Measurements from ENCODE around the gene MBD4. TPM values are rescaled to one million over a fixed set of nuclear protein-coding genes. Genes with fewer than 3 reads are reported as not detected.
"Not testable (repeated sequence)": the region's sequence is repeated elsewhere in the genome, so short reads cannot be mapped to it uniquely, and the experiment has no call there.

The MBD4 gene
- total RNA-seq, 4 donors from 2014 or later: 12.1 to 23.3 (median 16.4) TPM

GRCh38 chr3:129398803-129399144 is 41.0 kb downstream of the MBD4 start:
- Histone ChIP-seq H3K27me3 (no peaks in the 10 kb centered on the region), H3K27ac (replicated peaks in 1 of 4) (peak overlapping the region; percentile 85 to 90 (median 86)), H3K9me3 (no peaks in the 10 kb centered on the region), H3K36me3 (peaks cover 0 to 29% (median 12%) of the 10 kb centered on the region in 4 donors), H3K4me3 (peak overlapping the region; percentile 78 to 96 (median 86)), H3K4me1 (peaks cover 27 to 42% (median 32%) of the 10 kb centered on the region in 4 donors)
- 4% methylated on average over 9 of the region's 18 CpGs for WGBS
- intact Hi-C loops (cut with DNase I): no loop called here
- no peak for DNase-seq (ENCODE audit: extremely low spot score)
- TF ChIP-seq EP300 (IDR thresholded peaks at IDR 0.05) (no peak), CTCF (IDR thresholded peaks at IDR 0.05) (no peak), POLR2A (IDR thresholded peaks at IDR 0.05; ENCODE audit: low read depth) (no peak), POLR2AphosphoS5 (IDR thresholded peaks at IDR 0.05) (no peak)

GRCh38 chr3:129393760-129394564 is 45.8 kb downstream of the MBD4 start:
- H3K9me3 ChIP-seq; DNase-seq (ENCODE audit: extremely low spot score); H3K27me3 ChIP-seq; H3K4me3 ChIP-seq; intact Hi-C loops (cut with DNase I): not testable (repeated sequence)
- peaks cover 33 to 50% (median 41%) of the 10 kb centered on the region in 4 donors for H3K4me1 ChIP-seq
- H3K36me3 ChIP-seq: peaks cover 16 to 77% (median 55%) of the 10 kb centered on the region in 4 donors
- peak overlapping the region in 2 of 4 donors; percentile 15 to 27 for H3K27ac ChIP-seq (replicated peaks in 1 of 4)
- no CpG with 5 or more reads among the region's 17 CpGs for WGBS

- H3K9me3 ChIP-seq: no peaks in the 10 kb centered on the region
- peaks cover 20 to 83% (median 58%) of the 10 kb centered on the region in 4 donors for H3K36me3 ChIP-seq
- H3K27ac ChIP-seq (replicated peaks in 1 of 4): peak overlapping the region in 2 of 4 donors; percentile 15 to 27
- no peak for DNase-seq (ENCODE audit: extremely low spot score)
- peaks cover 28 to 45% (median 38%) of the 10 kb centered on the region in 4 donors for H3K4me1 ChIP-seq
- H3K4me3 ChIP-seq: no peak overlapping the region
- 71% methylated on average over 6 of the region's 6 CpGs for WGBS
- intact Hi-C loops (cut with DNase I): no loop called here
- H3K27me3 ChIP-seq: no peaks in the 10 kb centered on the region
- TF ChIP-seq POLR2A (IDR thresholded peaks at IDR 0.05; ENCODE audit: low read depth) (no peak), EP300 (IDR thresholded peaks at IDR 0.05) (no peak), CTCF (IDR thresholded peaks at IDR 0.05) (no peak), POLR2AphosphoS5 (IDR thresholded peaks at IDR 0.05) (no peak)
Measured at GRCh38 chr3:129393271-129393670, 46.5 kb downstream of the MBD4 start.

- DNase-seq (ENCODE audit: extremely low spot score); H3K27me3 ChIP-seq; H3K27ac ChIP-seq (replicated peaks in 1 of 4); intact Hi-C loops (cut with DNase I); H3K4me3 ChIP-seq; H3K9me3 ChIP-seq: not testable (repeated sequence)
- H3K4me1 ChIP-seq: peaks cover 22 to 35% (median 29%) of the 10 kb centered on the region in 4 donors
- H3K36me3 ChIP-seq: peaks cover 30 to 91% (median 67%) of the 10 kb centered on the region in 4 donors
- 89% methylated on average over 8 of the region's 8 CpGs for WGBS
Measured at GRCh38 chr3:129392106-129392887, 47.5 kb downstream of the MBD4 start.

- H3K4me3 ChIP-seq; H3K27ac ChIP-seq (replicated peaks in 1 of 4); intact Hi-C loops (cut with DNase I); H3K9me3 ChIP-seq; H3K27me3 ChIP-seq; DNase-seq (ENCODE audit: extremely low spot score): not testable (repeated sequence)
- H3K36me3 ChIP-seq: peaks cover 35 to 91% (median 67%) of the 10 kb centered on the region in 4 donors
- 93% methylated on average over 4 of the region's 4 CpGs for WGBS
- peaks cover 17 to 28% (median 26%) of the 10 kb centered on the region in 4 donors for H3K4me1 ChIP-seq
Measured at GRCh38 chr3:129391583-129391982, 48.2 kb downstream of the MBD4 start.

- H3K9me3 ChIP-seq: no peaks in the 10 kb centered on the region
- TF ChIP-seq CTCF (IDR thresholded peaks at IDR 0.05) (no peak), EP300 (IDR thresholded peaks at IDR 0.05) (no peak), POLR2A (IDR thresholded peaks at IDR 0.05; ENCODE audit: low read depth) (no peak), POLR2AphosphoS5 (IDR thresholded peaks at IDR 0.05) (no peak)
- H3K4me1 ChIP-seq: peaks cover 9 to 13% (median 11%) of the 10 kb centered on the region in 4 donors
- H3K27me3 ChIP-seq: no peaks in the 10 kb centered on the region
- no peak overlapping the region for H3K4me3 ChIP-seq
- H3K36me3 ChIP-seq: peaks cover 35 to 85% (median 64%) of the 10 kb centered on the region in 4 donors
- H3K27ac ChIP-seq (replicated peaks in 1 of 4): peak overlapping the region; percentile 31 to 54 (median 40)
- 84% methylated on average over 3 of the region's 3 CpGs for WGBS
- DNase-seq (ENCODE audit: extremely low spot score): no peak
- intact Hi-C loops (cut with DNase I): no loop called here
Measured at GRCh38 chr3:129389572-129389937, 50.2 kb downstream of the MBD4 start.

- DNase-seq (ENCODE audit: extremely low spot score); H3K4me3 ChIP-seq; H3K27me3 ChIP-seq; H3K9me3 ChIP-seq; intact Hi-C loops (cut with DNase I): not testable (repeated sequence)
- Histone ChIP-seq H3K4me1 (peaks cover 9 to 13% (median 11%) of the 10 kb centered on the region in 4 donors), H3K27ac (replicated peaks in 1 of 4) (peak overlapping the region in 3 of 4 donors; percentile 37 to 54 (median 43)), H3K36me3 (peaks cover 35 to 82% (median 63%) of the 10 kb centered on the region in 4 donors)
- WGBS: 56% methylated on average over 8 of the region's 8 CpGs
Measured at GRCh38 chr3:129388791-129389571, 50.8 kb downstream of the MBD4 start.
